Uterus (tissue), 2 donors: Measurements from ENCODE around the gene ASAP2.

ENCODE experiments used
- POLR2A ChIP-seq, 2 donors: fragments of 450-650 bp; IDR thresholded peaks; one replicate each; pipeline ENCODE4 v1.6.1; 2016; ENCODE audit warnings: antibody characterized with exemption in 2 of 2, mild to moderate bottlenecking in 1 of 2, moderate library complexity in 1 of 2
- TF ChIP-seq, protein P1 (sequence below), 4 experiments: fragments of 200-600 bp in 2 of 4; fragments of 450-650 bp in 2 of 4; sonication (generic) in 2 of 4; IDR thresholded peaks; one replicate each; pipeline ENCODE4 v1.5.1; 2016 to 2019; ENCODE audit warnings: antibody characterized with exemption in 4 of 4, mild to moderate bottlenecking in 2 of 4, moderate library complexity in 1 of 4

DNA sequence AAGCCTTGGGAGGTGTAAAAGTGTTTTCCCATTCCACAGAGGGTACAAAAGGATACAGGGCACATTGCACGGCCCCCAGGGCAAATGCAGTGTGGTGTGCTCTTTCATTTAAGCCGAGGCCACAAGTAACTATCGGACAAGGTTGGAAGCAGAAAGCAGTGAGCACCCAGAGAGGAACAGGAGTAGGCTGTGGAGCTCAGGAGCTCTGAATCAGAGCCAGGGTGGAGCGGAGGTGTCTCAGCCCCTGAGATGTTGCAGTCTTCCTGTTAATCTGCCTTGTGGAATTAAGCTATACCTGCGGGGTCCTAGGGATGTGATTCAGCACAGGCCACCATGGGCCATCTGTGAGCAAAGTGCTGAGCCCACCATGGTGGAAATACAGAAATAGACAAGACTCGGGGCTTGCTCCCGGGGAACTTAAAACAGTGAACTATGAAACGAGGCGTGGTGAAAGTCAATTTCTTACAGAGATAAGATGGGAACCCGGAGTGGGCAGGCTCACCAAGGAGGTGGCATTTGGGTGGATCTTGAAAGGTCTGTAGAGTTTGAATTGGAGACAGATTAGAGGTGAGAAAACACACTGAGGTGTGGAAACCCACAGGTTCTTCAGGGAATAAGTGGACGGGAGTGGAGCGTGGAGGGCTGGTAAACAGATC is 44.0 kb downstream of the ASAP2 start:
- TF ChIP-seq, protein P1, sequence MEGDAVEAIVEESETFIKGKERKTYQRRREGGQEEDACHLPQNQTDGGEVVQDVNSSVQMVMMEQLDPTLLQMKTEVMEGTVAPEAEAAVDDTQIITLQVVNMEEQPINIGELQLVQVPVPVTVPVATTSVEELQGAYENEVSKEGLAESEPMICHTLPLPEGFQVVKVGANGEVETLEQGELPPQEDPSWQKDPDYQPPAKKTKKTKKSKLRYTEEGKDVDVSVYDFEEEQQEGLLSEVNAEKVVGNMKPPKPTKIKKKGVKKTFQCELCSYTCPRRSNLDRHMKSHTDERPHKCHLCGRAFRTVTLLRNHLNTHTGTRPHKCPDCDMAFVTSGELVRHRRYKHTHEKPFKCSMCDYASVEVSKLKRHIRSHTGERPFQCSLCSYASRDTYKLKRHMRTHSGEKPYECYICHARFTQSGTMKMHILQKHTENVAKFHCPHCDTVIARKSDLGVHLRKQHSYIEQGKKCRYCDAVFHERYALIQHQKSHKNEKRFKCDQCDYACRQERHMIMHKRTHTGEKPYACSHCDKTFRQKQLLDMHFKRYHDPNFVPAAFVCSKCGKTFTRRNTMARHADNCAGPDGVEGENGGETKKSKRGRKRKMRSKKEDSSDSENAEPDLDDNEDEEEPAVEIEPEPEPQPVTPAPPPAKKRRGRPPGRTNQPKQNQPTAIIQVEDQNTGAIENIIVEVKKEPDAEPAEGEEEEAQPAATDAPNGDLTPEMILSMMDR (IDR thresholded peaks at IDR 0.05), result no peak
- no peak for TF ChIP-seq POLR2A (IDR thresholded peaks at IDR 0.05)
